HUES6 (cell line): Measurements from ENCODE around the gene TBX20.
"Not testable (repeated sequence)": the region's sequence is repeated elsewhere in the genome, so short reads cannot be mapped to it uniquely, and the experiment has no call there.

ENCODE experiments used
- H3K27ac ChIP-seq: 2 replicates; pipeline ENCODE4 v1.7.0; 2013; ENCODE audit warnings: low read depth, mild to moderate bottlenecking, low read length, inconsistent platforms
- H3K27me3 ChIP-seq: 2 replicates; pipeline ENCODE4 v1.6.1; 2013; ENCODE audit warnings: low read length; ENCODE audit not compliant: control insufficient read depth, insufficient read depth
- H3K36me3 ChIP-seq: 2 replicates; pipeline ENCODE4 v1.6.1; 2013; ENCODE audit warnings: low read length; ENCODE audit not compliant: control insufficient read depth, insufficient read depth
- H3K4me1 ChIP-seq: 2 replicates; pipeline ENCODE4 v1.6.1; 2013; ENCODE audit warnings: low read length; ENCODE audit not compliant: control insufficient read depth, insufficient read depth
- H3K4me3 ChIP-seq: 2 replicates; pipeline ENCODE4 v1.5.1; 2013; ENCODE audit warnings: low read depth, low read length
- H3K9ac ChIP-seq: one replicate; pipeline ENCODE4 v1.6.1; 2013; ENCODE audit warnings: mild to moderate bottlenecking, low read length
- H3K9me3 ChIP-seq: 2 replicates; pipeline ENCODE4 v1.6.1; 2013; ENCODE audit warnings: low read depth, low read length; ENCODE audit not compliant: control insufficient read depth, insufficient read depth

TBX20 gene

DNA sequence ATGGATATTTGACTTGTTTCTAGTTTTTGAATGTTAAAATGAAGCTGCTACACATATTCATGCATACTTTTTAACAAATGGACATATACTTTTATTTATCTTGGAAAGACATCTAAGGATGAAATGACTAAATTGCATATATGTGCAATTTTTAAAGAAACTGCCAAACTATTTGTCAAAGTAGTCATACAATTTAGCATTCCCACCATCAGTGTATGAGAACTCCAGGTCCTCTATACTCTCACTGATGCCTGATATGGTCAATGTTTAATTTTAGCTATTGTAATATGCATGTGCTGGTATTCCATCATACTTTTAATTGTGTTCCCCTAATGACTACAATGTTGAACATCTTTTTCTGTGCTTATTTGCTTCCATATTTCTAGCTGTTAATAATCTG, 47.0 kb downstream of the TBX20 start:
- H3K27ac ChIP-seq, H3K9ac ChIP-seq, H3K36me3 ChIP-seq, H3K4me1 ChIP-seq, H3K9me3 ChIP-seq, H3K4me3 ChIP-seq, H3K27me3 ChIP-seq: not testable (repeated sequence)

DNA sequence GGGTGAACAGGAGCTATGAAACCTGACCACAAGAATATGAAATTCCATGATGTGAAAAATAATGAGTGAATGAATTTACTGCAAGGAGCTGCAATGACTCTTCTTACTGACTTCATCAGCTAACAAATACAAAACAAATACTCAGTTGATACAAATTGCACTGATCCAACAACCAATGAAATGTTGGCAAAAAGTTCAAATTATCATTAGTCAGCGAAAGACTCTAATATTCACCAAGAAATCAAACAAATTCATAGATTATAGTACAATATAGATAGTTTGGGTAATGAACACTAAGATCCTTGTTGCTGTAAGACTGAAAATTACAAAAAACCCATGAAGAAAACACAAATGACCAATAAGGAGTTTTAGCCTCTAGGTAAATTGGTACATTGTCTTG, 49.0 kb downstream of the TBX20 start:
- not testable (repeated sequence) for H3K36me3 ChIP-seq, H3K27me3 ChIP-seq, H3K9ac ChIP-seq, H3K4me3 ChIP-seq, H3K27ac ChIP-seq, H3K9me3 ChIP-seq, H3K4me1 ChIP-seq

- H3K27ac ChIP-seq, H3K4me3 ChIP-seq, H3K9me3 ChIP-seq, H3K9ac ChIP-seq, H3K4me1 ChIP-seq, H3K27me3 ChIP-seq, H3K36me3 ChIP-seq: not testable (repeated sequence)
Measured at GRCh38 chr7:35204031-35204430, 49.9 kb downstream of the TBX20 start.

DNA sequence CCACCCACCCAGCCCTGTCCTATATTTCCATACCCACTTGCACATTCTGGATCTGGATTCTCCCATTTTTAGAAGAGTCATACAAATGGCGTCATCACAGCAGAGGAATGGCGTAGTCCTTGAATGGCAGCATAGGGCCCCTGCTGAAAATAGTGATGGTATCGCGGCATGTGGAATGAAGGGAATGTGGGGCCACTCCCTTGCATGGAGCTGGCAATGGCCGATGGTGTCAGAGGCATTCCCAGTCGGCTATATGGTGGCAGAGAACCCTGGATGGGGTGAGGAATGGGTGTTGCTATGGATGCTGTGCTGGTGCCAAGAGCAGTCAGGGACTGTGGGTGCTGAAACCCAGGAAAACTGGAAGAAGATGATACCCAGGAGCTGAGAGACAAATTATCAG, 51.5 kb downstream of the TBX20 start:
- H3K27me3 ChIP-seq, H3K4me3 ChIP-seq, H3K9me3 ChIP-seq, H3K4me1 ChIP-seq, H3K9ac ChIP-seq, H3K27ac ChIP-seq, H3K36me3 ChIP-seq: not testable (repeated sequence)

DNA sequence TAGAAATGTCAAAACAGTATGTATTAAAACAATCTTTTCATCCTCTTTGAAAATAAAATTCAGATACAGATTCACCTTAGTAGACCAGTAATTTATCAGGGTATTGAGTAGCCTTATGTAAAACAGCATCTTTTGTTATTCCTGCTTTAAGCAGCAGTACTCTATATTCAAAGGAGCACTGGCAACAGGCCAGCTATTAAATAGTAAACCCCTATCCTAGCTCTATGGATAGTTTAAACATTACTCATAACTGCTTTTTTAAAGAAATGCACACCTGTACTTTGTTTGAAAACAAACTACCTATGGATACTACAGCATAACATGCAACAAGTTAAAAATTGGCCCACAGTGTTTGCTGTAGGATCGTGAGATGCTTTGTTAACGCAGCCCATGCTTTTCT, 53.7 kb downstream of the TBX20 start:
- H3K36me3 ChIP-seq, H3K4me1 ChIP-seq, H3K9ac ChIP-seq, H3K27ac ChIP-seq, H3K27me3 ChIP-seq, H3K4me3 ChIP-seq, H3K9me3 ChIP-seq: not testable (repeated sequence)

GRCh38 chr7:35198370-35199140, 55.3 kb downstream of the TBX20 start:
- not testable (repeated sequence) for H3K9me3 ChIP-seq, H3K36me3 ChIP-seq, H3K27ac ChIP-seq, H3K4me1 ChIP-seq, H3K9ac ChIP-seq, H3K4me3 ChIP-seq, H3K27me3 ChIP-seq

DNA sequence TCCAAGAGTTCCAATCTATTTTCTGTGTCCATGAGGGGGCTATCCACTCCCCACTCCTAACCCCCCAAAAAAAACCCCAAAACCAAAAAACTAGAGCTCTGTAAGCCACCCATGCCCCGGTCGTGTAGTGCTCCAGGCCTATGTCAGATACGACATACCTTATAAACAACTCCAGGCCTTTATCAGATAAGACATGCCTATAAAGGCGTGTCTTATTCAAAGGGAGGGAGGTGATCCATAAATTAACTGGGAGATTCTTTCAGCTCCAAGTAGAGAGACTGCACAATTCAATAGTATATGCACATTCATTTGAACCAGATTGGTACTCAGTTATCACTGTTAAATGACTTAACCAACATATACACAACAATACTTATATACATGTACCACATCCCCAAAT, 62.3 kb downstream of the TBX20 start:
- H3K36me3 ChIP-seq, H3K9me3 ChIP-seq, H3K27ac ChIP-seq, H3K4me1 ChIP-seq, H3K4me3 ChIP-seq, H3K9ac ChIP-seq: not testable (repeated sequence)
- peaks cover 17% of the 10 kb centered on the region for H3K27me3 ChIP-seq

GRCh38 chr7:35190146-35190773, 63.6 kb downstream of the TBX20 start:
- H3K4me3 ChIP-seq, H3K36me3 ChIP-seq, H3K4me1 ChIP-seq, H3K9me3 ChIP-seq, H3K9ac ChIP-seq, H3K27ac ChIP-seq: not testable (repeated sequence)
- peaks cover 30% of the 10 kb centered on the region for H3K27me3 ChIP-seq

DNA sequence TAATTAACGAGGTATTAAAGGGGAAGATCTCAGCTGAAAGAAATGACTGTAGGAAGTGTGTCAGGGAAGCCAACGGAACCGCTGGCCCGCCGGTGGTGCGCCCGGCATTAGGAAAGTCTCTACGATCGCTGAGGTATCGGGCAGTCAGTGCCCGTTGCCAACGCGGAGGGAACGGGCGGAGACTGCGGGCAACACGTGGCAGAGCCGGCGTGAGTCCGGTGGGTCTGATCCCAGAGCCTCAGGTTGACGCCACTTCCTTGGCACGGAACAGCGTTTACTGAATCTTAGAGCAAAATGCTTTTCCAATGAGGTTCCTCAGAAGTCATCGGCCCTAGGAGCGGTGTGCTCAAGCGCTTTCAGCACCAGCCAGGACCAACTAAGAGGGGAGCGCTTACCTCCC, 67.1 kb downstream of the TBX20 start:
- not testable (repeated sequence) for H3K27ac ChIP-seq, H3K36me3 ChIP-seq, H3K9me3 ChIP-seq, H3K4me1 ChIP-seq
- peaks cover 39% of the 10 kb centered on the region for H3K27me3 ChIP-seq
- peak overlapping the region; percentile 45 for H3K9ac ChIP-seq
- H3K4me3 ChIP-seq, result peak overlapping the region; percentile 67

DNA sequence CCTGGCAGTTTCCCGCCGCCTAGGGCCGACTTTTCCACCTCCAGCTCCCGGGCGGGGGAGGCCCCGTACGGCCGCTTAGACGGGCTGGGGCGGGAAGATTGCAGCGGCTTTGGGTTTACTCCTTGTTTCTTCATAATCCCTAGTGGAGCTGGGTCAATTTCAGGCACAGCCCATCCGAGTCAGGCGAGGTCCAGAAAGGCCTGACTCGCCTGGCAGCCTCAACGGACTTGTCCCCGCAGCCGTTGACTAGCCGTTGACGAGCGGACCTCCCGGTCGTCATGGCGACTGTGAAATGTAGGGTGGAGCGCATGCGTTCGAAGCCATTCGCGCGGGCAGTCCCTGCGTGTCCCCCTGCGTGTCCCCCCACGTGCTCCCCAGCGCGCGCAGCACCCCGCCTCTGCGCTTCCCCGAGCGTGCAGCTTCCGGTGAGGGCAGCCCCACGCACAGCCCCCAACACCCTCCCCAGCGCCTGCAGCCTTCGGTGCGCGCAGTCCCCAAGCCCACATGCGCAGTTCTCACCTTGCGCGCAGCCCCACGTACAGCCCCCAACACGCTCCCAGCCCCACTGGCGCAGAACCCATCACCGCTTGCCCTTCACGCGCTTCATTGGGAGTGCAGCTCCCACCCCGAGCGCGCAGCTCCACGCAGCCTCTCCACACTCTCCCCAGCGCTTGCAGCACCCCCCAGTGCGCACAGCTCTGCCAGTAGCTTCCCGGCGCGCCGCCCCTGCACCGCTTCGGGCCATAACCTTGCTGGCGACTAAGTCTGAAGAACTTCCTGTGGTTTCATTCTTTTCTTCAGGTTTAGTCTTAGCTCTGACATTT, 67.8 kb downstream of the TBX20 start:
- Histone ChIP-seq H3K9ac (peak overlapping the region; percentile 58), H3K4me3 (peak overlapping the region; percentile 67)

DNA sequence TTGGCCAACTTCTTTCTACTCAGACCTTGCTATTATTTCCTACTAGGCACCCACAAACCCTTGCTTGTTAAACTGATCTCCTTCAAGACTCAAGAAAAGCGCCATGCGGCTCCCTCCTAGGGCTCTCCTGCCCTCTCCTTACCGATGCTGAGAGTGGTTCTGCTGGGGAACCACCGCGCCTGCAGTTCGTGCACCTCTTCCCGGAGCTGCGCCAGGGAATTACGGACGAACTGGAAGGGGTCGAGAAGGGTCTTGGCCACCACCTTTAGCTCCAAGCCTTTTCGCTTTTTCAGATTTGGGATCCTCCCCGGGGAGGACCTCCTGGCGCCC, 68.4 kb downstream of the TBX20 start:
- Histone ChIP-seq H3K4me3 (peak overlapping the region; percentile 67), H3K27me3 (peaks cover 39% of the 10 kb centered on the region), H3K9ac (peak overlapping the region; percentile 58)
- H3K36me3 ChIP-seq, H3K4me1 ChIP-seq, H3K9me3 ChIP-seq, H3K27ac ChIP-seq: not testable (repeated sequence)

More for the DNA sequence above, 67.8 kb downstream of the TBX20 start:
- Histone ChIP-seq H3K36me3 (no peaks in the 10 kb centered on the region), H3K4me1 (no peaks in the 10 kb centered on the region), H3K27ac (no peak overlapping the region), H3K27me3 (peaks cover 39% of the 10 kb centered on the region), H3K9me3 (no peaks in the 10 kb centered on the region)
